Common myeloid progenitor, CD34-positive (primary cell): ENCODE measurements around the gene CC2D1B.

ENCODE experiments used
- CTCF ChIA-PET: fragments of 350-600 bp; sonication (Branson Sonifier 250); formaldehyde crosslinking; loops from one replicate; lab custom pipeline; 2021; ENCODE audit warnings: antibody characterized with exemption; lab: Charles Lee
- POLR2A ChIA-PET: fragments of 350-600 bp; sonication (Branson Sonifier 250); formaldehyde crosslinking; loops from one replicate; lab custom pipeline; 2021; ENCODE audit warnings: antibody characterized with exemption; lab: Charles Lee
- DNase-seq, 3 donors: peaks; one replicate each; pipeline versions ENCODE4 v3.0.0 to v3.0.0-alpha.2; 2013
- H3K27ac ChIP-seq, 2 experiments: 1 replicate in 1 of 2; 2 replicates in 1 of 2; pipeline ENCODE4 v1.7.0; 2013; ENCODE audit warnings: inconsistent platforms in 2 of 2, low read length in 2 of 2, mild to moderate bottlenecking in 2 of 2, low read depth in 1 of 2, moderate library complexity in 1 of 2; ENCODE audit not compliant: severe bottlenecking in 2 of 2, insufficient read depth in 1 of 2, poor library complexity in 1 of 2
- H3K27me3 ChIP-seq, 5 experiments: replicated peaks in 2 of 5; 1 replicate in 3 of 5; 2 replicates in 2 of 5; pipeline versions ENCODE4 v1.6.1 to v1.7.0; 2013; ENCODE audit warnings: low read length in 4 of 5, mild to moderate bottlenecking in 2 of 5, moderate library complexity in 2 of 5, inconsistent platforms in 1 of 5; ENCODE audit not compliant: insufficient read depth in 5 of 5, control insufficient read depth in 4 of 5
- H3K36me3 ChIP-seq, 4 experiments: 1 replicate in 2 of 4; 2 replicates in 2 of 4; pipeline versions ENCODE4 v1.6.1 to v1.7.0; 2013; ENCODE audit warnings: low read length in 3 of 4, control low read depth in 1 of 4, mild to moderate bottlenecking in 1 of 4; ENCODE audit not compliant: control insufficient read depth in 4 of 4, insufficient read depth in 4 of 4
- H3K4me1 ChIP-seq, 4 experiments: 1 replicate in 3 of 4; 2 replicates in 1 of 4; pipeline versions ENCODE4 v1.6.1 to v1.7.1; 2013; ENCODE audit warnings: low read length in 3 of 4, mild to moderate bottlenecking in 3 of 4, control low read depth in 1 of 4, inconsistent platforms in 1 of 4, moderate library complexity in 1 of 4; ENCODE audit not compliant: control insufficient read depth in 4 of 4, insufficient read depth in 4 of 4; ENCODE audit errors: control extremely low read depth in 1 of 4
- H3K4me3 ChIP-seq, 7 experiments: 1 replicate in 4 of 7; 2 replicates in 3 of 7; pipeline versions ENCODE4 v1.5.1 to v1.7.0; 2013; ENCODE audit warnings: mild to moderate bottlenecking in 7 of 7, low read length in 6 of 7, moderate library complexity in 6 of 7, inconsistent platforms in 2 of 7, low read depth in 2 of 7, control low read depth in 1 of 7; ENCODE audit not compliant: insufficient read depth in 4 of 7, control insufficient read depth in 1 of 7; ENCODE audit errors: extremely low read depth in 1 of 7
- H3K9me3 ChIP-seq, 5 experiments: 1 replicate in 4 of 5; 2 replicates in 1 of 5; pipeline versions ENCODE4 v1.6.1 to v1.7.1; 2013; ENCODE audit warnings: low read length in 4 of 5, mild to moderate bottlenecking in 2 of 5, inconsistent platforms in 1 of 5, low read depth in 1 of 5, moderate library complexity in 1 of 5; ENCODE audit not compliant: control insufficient read depth in 4 of 5, insufficient read depth in 2 of 5; ENCODE audit errors: control extremely low read depth in 1 of 5
- WGBS: methylation state at CpG from one replicate; pipeline ENCODE4 v1.1.5; 2013; ENCODE audit not compliant: insufficient coverage; 5-methylcytosine and 5-hydroxymethylcytosine counted together

The CC2D1B gene

DNA sequence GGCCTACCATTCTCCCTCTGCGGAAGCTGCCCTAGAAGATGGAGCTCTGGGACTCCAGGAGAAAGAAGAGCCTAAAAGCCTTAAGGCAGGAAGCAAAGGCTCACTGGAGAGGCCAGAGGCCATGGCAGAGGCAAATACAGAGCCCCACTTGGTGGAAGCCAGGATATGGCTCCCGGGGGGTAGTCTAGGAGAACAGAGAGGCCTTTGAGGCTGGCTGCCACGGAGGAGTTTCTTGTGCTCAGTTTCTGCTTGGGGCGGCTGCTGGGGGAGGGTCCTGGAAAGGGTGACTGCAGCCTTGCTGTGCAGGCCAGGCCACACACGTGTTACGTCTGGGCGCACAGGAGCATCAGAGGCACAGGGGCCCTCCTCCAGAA lies 5.4 kb downstream of the CC2D1B start:
- Histone ChIP-seq H3K4me3 (no peak overlapping the region), H3K36me3 (peaks cover 28 to 81% (median 64%) of the 10 kb centered on the region in 4 experiments), H3K4me1 (peaks cover 4 to 15% (median 10%) of the 10 kb centered on the region in 4 experiments), H3K27me3 (no peaks in the 10 kb centered on the region), H3K27ac (no peak overlapping the region), H3K9me3 (no peaks in the 10 kb centered on the region)
- ChIA-PET CTCF (interaction anchor here (1.5 to 2.4 kb wide), 2 partner anchors 10 to 12 kb away, joined by 3 to 6 read pairs; no protein-coding TSS in a partner anchor), POLR2A (no interaction called here)
- WGBS: 100% methylated on average over 7 of the region's 7 CpGs
- DNase-seq: no peak

DNA sequence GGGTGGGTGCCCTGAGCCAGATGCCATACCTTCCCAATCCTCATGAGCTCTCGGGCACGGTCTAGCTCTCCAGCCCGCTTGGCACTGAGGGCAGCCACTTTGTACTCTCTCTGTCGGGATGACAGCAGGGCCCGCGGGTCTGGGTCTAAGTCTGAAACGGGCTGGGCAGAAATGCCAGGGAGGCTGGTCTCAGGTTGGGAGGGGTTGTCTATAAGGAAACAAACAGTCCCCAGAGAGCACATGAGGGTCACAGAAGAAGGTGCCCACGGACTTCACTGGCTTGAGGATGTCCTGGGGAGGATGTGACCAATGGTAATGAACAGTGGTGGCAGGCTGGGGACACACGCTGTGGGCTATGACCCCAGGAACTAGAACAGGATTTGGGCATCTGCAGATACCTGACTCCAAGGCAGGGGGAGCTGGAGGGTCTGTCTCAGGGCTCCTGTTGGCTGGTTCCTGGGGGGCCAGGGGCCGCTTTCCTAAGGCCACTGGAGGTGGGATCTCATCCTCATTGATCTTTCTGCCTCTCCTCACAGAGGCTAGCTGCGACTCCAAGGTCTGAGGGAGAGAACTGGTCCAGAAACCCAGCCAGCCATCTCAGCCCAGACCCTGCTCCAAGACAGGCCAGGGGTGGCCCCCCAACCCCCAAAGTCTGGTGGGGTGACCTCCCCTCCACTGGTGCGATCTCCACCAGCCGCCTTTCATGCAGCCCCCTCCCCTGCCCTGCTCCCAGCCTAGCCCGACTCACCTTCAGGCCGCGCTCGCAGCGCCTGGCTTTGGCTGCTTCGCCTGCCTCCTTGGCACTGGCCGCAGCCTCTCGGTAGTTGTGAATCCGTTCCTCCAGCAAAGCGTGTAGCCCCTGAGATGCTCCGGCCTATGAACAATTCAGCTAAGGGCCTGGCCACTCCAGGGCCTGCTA lies 6.1 kb downstream of the CC2D1B start:
- WGBS: 97% methylated on average over 24 of the region's 24 CpGs
- no peak overlapping the region for H3K4me3 ChIP-seq
- no peak for DNase-seq
- H3K4me1 ChIP-seq: peaks cover under 1 to 8% (median 4%) of the 10 kb centered on the region in 4 experiments
- peaks cover 28 to 87% (median 71%) of the 10 kb centered on the region in 4 experiments for H3K36me3 ChIP-seq
- CTCF ChIA-PET: interaction anchor here (1.5 to 2.4 kb wide), 2 partner anchors 9 to 11 kb away, joined by 3 to 6 read pairs; no protein-coding TSS in a partner anchor
- POLR2A ChIA-PET: no interaction called here
- H3K27ac ChIP-seq: no peak overlapping the region
- H3K27me3 ChIP-seq: no peaks in the 10 kb centered on the region
- H3K9me3 ChIP-seq: no peaks in the 10 kb centered on the region

DNA sequence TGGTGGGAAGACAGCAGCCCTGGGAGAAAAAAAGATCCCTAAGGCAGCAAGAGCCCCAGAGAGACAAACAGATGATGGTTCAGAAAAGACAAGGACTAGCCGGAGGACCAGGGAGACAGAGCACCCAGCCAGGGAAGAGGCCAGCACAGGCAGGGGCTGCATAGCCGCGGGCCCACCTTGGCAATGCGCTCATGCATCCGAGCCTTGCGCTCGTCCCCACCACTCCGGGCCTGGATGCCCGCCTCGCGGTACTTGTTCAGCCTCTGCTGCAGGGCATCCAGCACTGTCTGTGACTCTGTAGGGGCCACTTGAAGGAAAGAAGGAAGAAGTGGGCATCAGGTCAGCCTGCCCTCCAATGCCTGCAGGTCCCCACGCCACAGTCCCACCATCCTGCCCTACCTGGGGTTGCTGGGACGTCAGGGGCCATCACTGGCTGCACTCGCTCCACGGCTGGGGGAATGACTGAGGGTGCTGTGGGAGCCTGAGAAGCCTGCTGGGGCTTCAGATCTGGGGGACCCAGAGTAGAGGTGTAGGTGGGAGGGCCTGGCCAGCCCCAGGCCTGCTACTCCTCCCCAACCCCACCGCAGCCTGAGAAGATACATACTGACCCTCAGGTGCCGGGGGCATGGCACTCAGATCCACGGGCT lies 7.0 kb downstream of the CC2D1B start:
- CTCF ChIA-PET: interaction anchor here (1.5 to 2.4 kb wide), 2 partner anchors 8 to 10 kb away, joined by 3 to 6 read pairs; no protein-coding TSS in a partner anchor
- no peaks in the 10 kb centered on the region for H3K27me3 ChIP-seq
- H3K4me1 ChIP-seq: no peaks in the 10 kb centered on the region
- 98% methylated on average over 9 of the region's 18 CpGs for WGBS
- no peak overlapping the region for H3K4me3 ChIP-seq
- H3K36me3 ChIP-seq: peaks cover 31 to 93% (median 78%) of the 10 kb centered on the region in 4 experiments
- no peaks in the 10 kb centered on the region for H3K9me3 ChIP-seq
- no peak for DNase-seq
- no peak overlapping the region for H3K27ac ChIP-seq
- POLR2A ChIA-PET: no interaction called here

DNA sequence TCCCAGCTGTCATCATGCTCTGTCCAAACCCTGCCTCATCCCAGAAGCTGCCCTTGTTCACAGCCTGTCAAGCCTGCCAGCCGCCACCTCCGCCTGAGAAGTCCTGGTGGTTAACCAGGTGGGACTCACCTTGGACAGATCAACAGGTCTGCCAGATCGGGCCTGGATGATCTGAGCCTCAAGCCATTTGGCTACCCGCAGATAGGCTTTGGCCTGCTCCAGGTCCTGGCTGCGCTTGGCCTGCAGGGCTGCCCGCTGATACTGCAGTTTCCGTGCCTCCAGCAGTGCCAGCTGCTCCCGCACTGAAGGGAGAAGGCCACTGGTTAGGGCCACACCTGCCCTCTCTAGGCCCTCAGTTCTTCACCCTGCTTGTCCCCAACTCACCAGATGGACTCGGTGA lies 8.6 kb downstream of the CC2D1B start:
- no peak overlapping the region for H3K27ac ChIP-seq
- no peaks in the 10 kb centered on the region for H3K4me1 ChIP-seq
- H3K27me3 ChIP-seq: no peaks in the 10 kb centered on the region
- no peak for DNase-seq
- WGBS: 98% methylated on average over 8 of the region's 9 CpGs
- H3K4me3 ChIP-seq: no peak overlapping the region
- H3K36me3 ChIP-seq: peaks cover 33 to 100% (median 84%) of the 10 kb centered on the region in 4 experiments
- ChIA-PET POLR2A (no interaction called here), CTCF (no interaction called here)
- no peaks in the 10 kb centered on the region for H3K9me3 ChIP-seq

DNA sequence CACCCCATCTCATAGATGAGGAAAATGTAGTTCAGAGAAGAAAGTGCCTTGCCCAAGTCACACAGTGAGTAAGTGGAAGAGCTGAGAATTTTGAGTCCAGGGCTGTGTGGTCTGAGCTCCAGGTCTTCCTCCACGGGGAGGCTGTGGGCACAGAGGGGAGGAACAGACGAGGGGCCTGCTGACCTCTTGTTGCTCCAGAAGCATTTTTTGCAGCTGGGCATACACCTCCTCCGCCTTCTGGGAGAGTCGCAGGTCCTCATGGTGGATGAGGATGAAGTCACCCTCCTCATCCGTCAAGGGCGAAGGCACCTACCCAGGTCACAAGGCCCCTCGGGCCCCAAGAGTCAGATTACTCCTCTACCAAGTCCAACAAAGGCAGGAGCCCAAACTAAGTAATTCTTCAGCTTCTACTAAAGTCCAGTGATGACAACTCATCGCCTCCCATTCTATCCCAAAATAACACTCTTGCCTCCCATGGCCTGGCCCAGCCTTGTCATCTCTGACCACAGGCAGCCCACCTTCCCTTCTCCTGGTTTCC lies 9.1 kb downstream of the CC2D1B start:
- CTCF ChIA-PET: no interaction called here
- H3K27me3 ChIP-seq: no peaks in the 10 kb centered on the region
- WGBS: 98% methylated on average over 7 of the region's 8 CpGs
- POLR2A ChIA-PET: no interaction called here
- H3K27ac ChIP-seq: no peak overlapping the region
- H3K4me3 ChIP-seq: no peak overlapping the region
- no peaks in the 10 kb centered on the region for H3K4me1 ChIP-seq
- H3K36me3 ChIP-seq: peaks cover 33 to 98% (median 80%) of the 10 kb centered on the region in 4 experiments
- no peaks in the 10 kb centered on the region for H3K9me3 ChIP-seq
- no peak for DNase-seq

DNA sequence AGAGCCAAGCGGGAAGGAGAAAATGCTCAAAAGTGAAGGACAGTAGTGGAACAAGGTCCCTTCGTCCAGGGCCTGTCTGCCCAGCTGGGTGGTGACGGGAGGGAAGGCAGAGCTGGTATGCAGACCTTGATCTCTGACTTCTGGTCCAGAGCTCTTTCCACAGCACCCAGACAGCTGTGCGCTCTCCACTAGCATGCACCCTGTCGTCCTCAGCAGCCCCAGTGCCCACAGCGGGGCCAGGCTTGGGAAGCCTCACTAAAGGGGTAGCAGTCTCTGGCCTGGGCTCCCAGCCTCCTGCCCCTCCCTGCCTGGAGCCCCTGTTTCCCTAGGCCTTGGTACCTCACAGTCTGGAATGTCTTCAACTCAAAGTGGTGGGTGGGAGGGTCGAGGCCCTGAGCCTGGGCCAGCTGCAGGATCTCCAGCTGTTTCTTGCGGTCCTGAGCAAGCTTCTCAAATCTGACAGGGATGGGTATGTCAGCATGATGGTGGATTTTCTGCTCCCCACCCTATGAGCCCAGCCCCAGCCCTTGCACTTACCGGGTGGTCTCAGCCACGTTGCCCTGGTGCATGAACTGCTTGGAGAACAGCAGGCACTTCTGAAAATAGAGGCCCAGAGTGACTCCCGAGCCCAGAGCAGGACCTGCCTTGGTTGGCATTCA lies 10.0 kb downstream of the CC2D1B start:
- 97% methylated on average over 9 of the region's 11 CpGs for WGBS
- H3K27me3 ChIP-seq: no peaks in the 10 kb centered on the region
- no peak overlapping the region for H3K27ac ChIP-seq
- H3K4me1 ChIP-seq: no peaks in the 10 kb centered on the region
- H3K9me3 ChIP-seq: no peaks in the 10 kb centered on the region
- no peak for DNase-seq
- no peak overlapping the region for H3K4me3 ChIP-seq
- ChIA-PET POLR2A (no interaction called here), CTCF (no interaction called here)
- peaks cover 31 to 92% (median 73%) of the 10 kb centered on the region in 4 experiments for H3K36me3 ChIP-seq
